H1 (cell line): ENCODE data around the gene WIPF3. TPM values are rescaled to one million over a fixed set of nuclear protein-coding genes. Genes with fewer than 3 reads are reported as not detected.

Experiments
- CEBPB ChIP-seq: IDR thresholded peaks from 2 replicates; pipeline ENCODE4 v1.6.1; 2012; ENCODE audit warnings: low read depth, low read length
- JUND ChIP-seq: IDR thresholded peaks from 2 replicates; pipeline ENCODE4 v1.6.1; 2011; ENCODE audit warnings: mild to moderate bottlenecking, improper control_type of control experiment, low read length
- polyA plus RNA-seq, 7 experiments: library from polyadenylated mRNA; depleted of rRNA in 3 of 7; stranded (reverse) in 5 of 7; unstranded in 2 of 7; fragments of >200 nt in 5 of 7; fragments of 200-250 nt in 2 of 7; gene quantifications; 1 replicate in 5 of 7; 2 replicates in 1 of 7; 4 replicates in 1 of 7; pipeline versions ENCODE4 v1.2.1 to v1.2.3, GENCODE V29; 2011 to 2013; ENCODE audit warnings: missing spikeins in 2 of 7, mixed read lengths in 2 of 7
- total RNA-seq: library from RNA; stranded (reverse); fragmentation: NEBNext Ultra II Directional; extraction: Animal tissue kit (Norgen Biotek cat#: 25700); gene quantifications from 2 replicates; pipeline ENCODE4 v1.2.1, GENCODE V29; 2021

The WIPF3 gene
- total and polyA plus RNA-seq, 2 of the 8 experiments (the other 6 are each of a cell fraction or from before 2014, with no cell fraction given), result 5.0 to 12.1 TPM

DNA sequence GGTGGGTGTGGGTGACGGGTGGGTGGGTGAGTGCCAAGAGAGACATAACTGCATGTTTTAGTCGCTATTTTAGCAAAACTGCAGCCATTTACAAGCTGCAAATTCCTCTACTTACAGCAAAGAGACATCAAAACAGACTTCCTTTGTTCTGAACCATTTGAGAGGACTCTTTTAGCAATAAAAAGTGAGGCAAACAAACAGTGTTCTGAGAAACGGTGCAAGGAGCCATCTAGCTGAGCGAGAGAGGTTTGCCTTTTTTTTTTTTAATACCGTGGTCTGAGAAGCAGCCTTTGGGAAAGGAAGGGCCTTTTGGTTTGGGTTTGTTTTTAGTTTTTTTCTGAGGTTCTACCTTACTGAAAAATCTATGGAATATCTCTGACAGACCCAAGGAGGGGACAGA, 120.4 kb downstream of the WIPF3 start (continued):
- TF ChIP-seq JUND (no peak), CEBPB (no peak)
